GM18498 (cell line): Measurements from ENCODE around the gene IVD.

ENCODE experiments used
- ATAC-seq: cut with Tn5 transposase; IDR thresholded peaks from one replicate; pipeline ENCODE4 v1.9.1; 2021; ENCODE audit warnings: mild to moderate bottlenecking, moderate library complexity; ENCODE audit not compliant: unreplicated experiment

IVD gene

DNA sequence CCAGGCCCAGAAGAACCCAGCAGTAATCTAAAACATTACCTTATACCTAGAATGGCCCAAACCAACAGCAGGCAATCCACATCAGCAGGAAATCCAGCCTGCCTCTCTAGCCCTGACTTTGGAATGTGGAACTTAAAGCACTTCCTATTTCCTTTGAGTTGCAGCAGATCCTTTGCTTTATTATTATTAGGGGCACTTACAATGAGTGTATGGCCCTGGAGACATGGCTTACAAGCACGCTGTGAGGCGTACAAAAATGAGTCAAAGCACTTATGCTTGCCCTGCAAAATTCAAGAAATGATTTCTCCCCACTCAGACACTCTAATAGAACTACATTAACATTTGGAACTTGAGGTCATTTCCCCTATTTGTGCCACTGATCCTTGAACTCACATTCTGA is 32.6 kb upstream of the IVD start:
- ATAC-seq: no peak

GRCh38 chr15:40377606-40378005 is 28.0 kb upstream of the IVD start:
- no peak for ATAC-seq

DNA sequence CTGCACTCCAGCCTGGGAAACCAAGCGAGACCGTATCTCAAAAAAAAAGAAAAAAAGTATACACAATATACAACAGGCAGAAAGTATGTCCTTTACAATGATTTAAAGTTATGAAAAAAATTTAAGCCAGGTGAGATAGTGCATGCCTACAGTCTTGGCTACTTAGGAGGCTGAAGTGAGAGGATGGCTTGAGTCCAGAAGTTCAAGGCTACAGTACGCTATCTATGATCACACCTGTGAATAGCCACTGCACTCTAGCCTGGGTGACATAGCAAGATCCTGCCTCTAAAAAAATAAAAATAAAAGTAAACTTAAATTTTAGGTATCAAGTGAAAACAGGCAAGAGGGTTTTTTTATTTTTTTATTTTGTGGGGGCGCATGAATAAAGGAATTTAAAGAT is 26.2 kb upstream of the IVD start:
- no peak for ATAC-seq

- no peak for ATAC-seq
Measured at GRCh38 chr15:40379853-40380252, 25.7 kb upstream of the IVD start.

DNA sequence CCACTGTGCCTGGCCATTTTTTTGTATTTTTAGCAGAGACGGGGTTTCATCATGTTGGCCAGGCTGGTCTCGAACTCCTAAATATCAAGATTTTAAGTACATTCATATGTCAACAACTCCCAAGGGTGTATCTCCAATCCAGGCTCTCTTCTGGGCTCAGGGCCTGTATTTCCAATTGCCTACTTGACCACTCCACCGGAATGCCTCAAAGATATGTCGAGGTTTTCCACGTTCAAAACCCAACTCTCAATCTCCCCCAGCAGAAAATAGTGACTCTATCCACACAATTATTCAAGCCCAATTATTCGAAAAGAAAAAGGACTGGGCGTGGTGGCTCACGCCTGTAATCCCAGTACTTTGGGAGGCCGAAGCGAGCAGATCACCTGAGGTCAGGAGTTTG is 25.0 kb upstream of the IVD start:
- ATAC-seq: no peak

DNA sequence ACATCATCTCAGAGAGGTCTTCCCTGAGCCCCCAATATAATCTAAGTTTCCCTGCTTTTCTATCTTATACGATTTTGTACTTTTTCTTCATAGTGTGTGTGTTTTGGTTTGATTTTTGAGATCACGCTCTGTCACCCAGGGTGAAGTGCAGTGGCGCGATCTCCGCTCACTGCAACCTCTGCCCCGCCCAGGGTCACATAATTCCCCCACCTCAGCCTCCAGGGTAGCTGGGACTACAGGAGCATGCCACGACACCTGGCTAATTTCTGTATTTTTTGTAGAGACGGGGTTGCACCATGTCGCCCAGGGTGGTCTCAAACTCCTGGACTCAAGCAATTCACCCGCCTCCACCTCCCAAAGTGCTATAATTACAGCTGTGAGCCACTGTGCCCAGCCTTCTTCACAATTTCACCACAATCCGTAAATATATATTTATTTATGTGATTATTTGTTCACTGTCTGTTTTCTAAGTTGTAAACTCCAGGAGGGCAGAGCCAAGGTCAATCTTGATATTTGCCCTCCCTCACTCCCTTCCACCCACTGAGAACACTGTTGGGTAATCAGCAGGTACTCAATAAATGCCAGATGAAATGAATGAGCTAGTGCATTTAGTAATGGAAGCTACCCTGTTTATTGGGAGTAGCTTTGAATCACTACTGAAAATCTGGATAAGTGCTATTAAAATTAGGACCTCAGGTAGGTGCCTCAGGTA is 23.6 kb upstream of the IVD start:
- ATAC-seq: no peak

- ATAC-seq: peak; percentile 90
Measured at GRCh38 chr15:40382580-40383456, 22.8 kb upstream of the IVD start, which contains the start of gene KNSTRN. Gene KNSTRN, plus strand, starts transcription at chr15:40382721. Its CDS starts 115 bp downstream, at chr15:40382836.

GRCh38 chr15:40386480-40386879 is 19.1 kb upstream of the IVD start:
- no peak for ATAC-seq

- no peak for ATAC-seq
Measured at GRCh38 chr15:40388941-40389823, 16.4 kb upstream of the IVD start.

DNA sequence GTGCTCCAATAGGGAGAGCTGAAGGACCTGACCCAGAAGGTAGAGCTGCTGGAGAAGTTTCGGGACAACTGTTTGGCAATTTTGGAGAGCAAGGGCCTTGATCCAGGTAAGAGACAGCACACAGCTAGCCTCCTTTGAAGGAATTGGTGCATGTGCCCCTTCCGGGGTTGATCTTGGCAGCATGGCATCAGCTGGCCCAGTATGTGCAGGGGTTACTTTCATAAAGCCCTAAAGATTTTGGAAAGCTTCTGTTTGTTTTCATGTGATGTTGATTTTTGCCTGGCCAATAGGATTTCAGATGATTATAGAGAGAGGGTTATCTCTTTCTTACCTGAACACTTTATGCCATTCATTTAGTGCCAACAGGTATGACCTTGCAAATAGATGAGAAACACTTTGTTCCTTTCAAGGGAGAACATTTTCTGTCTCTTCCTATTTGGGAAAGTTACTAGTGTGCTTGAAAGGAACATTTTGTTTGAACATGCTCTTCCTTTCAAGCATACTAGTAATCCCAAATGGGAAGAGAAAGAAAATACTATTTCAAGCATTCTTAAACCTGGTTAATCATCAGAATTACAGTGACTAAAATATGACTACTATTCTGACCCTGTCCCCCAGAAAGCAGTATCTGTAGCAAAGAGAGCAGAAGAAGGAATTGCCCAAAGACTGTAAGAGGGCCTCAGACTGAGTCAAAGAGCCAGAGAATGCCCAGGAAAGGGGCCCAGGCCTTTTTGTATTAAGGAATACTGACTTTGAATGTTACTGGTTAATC is 15.6 kb upstream of the IVD start:
- ATAC-seq: no peak

GRCh38 chr15:40392986-40393948 is 12.3 kb upstream of the IVD start:
- no peak for ATAC-seq

GRCh38 chr15:40397688-40398412 is 7.7 kb upstream of the IVD start:
- no peak for ATAC-seq

- peak; percentile 71 for ATAC-seq
Measured at GRCh38 chr15:40398413-40398873, 7.2 kb upstream of the IVD start.

DNA sequence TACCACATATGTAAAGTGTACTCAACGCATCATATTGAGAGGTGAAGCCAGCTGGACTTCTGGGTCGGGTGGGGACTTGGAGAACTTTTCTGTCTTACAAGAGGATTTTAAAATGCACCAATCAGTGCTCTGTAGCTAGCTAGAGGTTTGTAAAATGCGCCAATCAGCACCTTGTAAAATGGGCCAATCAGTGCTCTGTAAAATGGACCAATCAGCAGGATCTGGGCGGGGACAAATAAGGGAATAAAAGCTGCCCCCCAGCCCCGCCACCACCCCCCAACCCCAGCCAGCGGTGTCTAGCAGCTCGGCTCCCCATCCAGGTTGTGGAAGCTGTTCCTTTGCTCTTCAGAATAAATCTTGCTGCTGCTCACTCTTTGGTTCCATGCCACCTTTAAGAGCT is 6.2 kb upstream of the IVD start:
- ATAC-seq: no peak

- ATAC-seq: no peak
Measured at GRCh38 chr15:40407330-40407990, 1.9 kb downstream of the IVD start.

DNA sequence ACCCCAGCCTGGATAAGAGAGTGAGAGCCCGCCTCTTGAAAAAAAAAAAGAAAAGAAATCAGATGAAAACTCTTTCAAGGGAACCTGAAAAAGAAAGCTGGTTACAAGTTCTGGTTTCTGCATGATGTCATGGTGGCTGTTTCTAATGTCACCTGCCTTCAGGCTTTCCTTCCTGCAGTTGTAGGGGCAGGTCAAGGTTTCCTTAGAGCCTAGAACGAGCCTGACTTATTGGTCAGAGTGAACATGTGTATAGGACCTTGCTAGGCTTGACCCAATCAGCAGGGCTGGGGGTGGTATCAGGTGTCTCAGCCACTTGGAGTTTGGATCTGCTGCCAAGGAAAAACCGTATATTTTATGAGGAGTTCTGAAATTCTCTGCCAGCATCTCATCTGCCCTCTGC is 3.8 kb downstream of the IVD start:
- peak; percentile 35 for ATAC-seq

DNA sequence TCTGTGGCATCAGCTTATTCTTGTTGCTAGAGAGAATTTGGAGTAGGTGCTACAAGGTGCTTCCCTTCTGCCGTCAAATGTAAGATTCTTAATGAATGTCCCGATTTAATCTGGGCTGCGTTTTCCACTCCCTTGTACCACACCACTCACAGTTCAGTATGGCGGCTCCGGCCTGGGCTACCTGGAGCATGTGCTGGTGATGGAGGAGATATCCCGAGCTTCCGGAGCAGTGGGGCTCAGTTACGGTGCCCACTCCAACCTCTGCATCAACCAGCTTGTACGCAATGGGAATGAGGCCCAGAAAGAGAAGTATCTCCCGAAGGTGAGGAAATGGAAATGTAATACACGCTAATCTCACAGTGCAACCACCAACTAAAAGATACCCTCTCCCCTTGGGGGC is 4.9 kb downstream of the IVD start:
- no peak for ATAC-seq
